Stimulated activated CD8-positive, alpha-beta memory T cell treated with anti-CD3 and anti-CD28 coated beads, Interleukin-2, amount 100 ng/mL, for 1 hour (primary cell): Measurements from ENCODE around the gene SLC19A1.
"Not testable (repeated sequence)": the region's sequence is repeated elsewhere in the genome, so short reads cannot be mapped to it uniquely, and the experiment has no call there.

Experiments
- DNase-seq, 2 donors: peaks; one replicate each; pipeline ENCODE4 v3.0.0-alpha.2; 2020; ENCODE audit warnings: low read depth in 2 of 2

Gene SLC19A1

GRCh38 chr21:45533361-45533845 lies 8.8 kb downstream of the SLC19A1 start:
- no peak for DNase-seq

GRCh38 chr21:45532826-45533360 lies 9.3 kb downstream of the SLC19A1 start:
- DNase-seq: no peak

GRCh38 chr21:45531393-45532215 lies 10.6 kb downstream of the SLC19A1 start:
- no peak for DNase-seq

GRCh38 chr21:45531114-45531392 lies 11.2 kb downstream of the SLC19A1 start:
- DNase-seq: not testable (repeated sequence)

GRCh38 chr21:45530423-45531113 lies 11.7 kb downstream of the SLC19A1 start:
- no peak for DNase-seq

GRCh38 chr21:45529785-45530422 lies 12.3 kb downstream of the SLC19A1 start:
- DNase-seq: no peak

GRCh38 chr21:45528981-45529784 lies 13.1 kb downstream of the SLC19A1 start:
- no peak for DNase-seq

- no peak for DNase-seq
Observed at GRCh38 chr21:45528028-45528705, 14.1 kb downstream of the SLC19A1 start.

- not testable (repeated sequence) for DNase-seq
Observed at GRCh38 chr21:45527151-45527999, 14.9 kb downstream of the SLC19A1 start.

- DNase-seq: no peak
Observed at GRCh38 chr21:45525910-45526306, 16.3 kb downstream of the SLC19A1 start.

- DNase-seq: no peak
Observed at GRCh38 chr21:45525153-45525909, 16.9 kb downstream of the SLC19A1 start.

GRCh38 chr21:45524756-45525152 lies 17.5 kb downstream of the SLC19A1 start:
- DNase-seq: no peak

- DNase-seq: no peak
Observed at GRCh38 chr21:45523411-45524101, 18.7 kb downstream of the SLC19A1 start.

- DNase-seq: no peak
Observed at GRCh38 chr21:45522986-45523385, 19.3 kb downstream of the SLC19A1 start.

- no peak for DNase-seq
Observed at GRCh38 chr21:45522381-45522780, 19.9 kb downstream of the SLC19A1 start.

GRCh38 chr21:45521241-45521640 lies 21.0 kb downstream of the SLC19A1 start:
- DNase-seq: no peak

- no peak for DNase-seq
Observed at GRCh38 chr21:45519182-45519581, 23.1 kb downstream of the SLC19A1 start.

GRCh38 chr21:45518742-45519141 lies 23.5 kb downstream of the SLC19A1 start:
- no peak for DNase-seq
